ENCODE data around the gene FOXP2. TPM values are rescaled to one million over a fixed set of nuclear protein-coding genes. Genes with fewer than 3 reads are reported as not detected.

FOXP2 gene
- polyA plus RNA-seq, 3 donors: not detected

DNA sequence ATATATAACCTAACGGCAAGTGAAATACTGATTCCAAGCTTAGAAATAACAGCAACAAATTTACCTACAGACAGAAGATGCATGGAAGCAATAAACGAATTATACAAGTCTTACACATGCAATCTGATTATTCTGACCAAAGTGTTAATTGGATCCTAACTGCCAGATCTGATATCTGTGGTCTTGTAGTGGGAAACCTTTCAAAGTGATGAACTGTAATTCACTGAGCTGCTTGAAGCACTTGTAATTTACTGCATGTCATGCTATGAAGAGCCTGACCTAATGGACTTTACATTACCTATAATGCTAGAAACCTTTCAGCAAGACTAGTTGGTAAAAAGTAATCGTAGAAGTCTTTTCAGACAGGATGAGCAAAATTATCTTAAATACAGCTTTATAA, 205.6 kb downstream of the FOXP2 start:
- Mint-ChIP-seq H3K4me3 (no peak overlapping the region), H3K4me1 (no peaks in the 10 kb centered on the region), H3K36me3 (no peaks in the 10 kb centered on the region), H3K9me3 (peaks cover 0 to 2% (median 0%) of the 10 kb centered on the region in 7 donors), H3K27me3 (ENCODE audit: low read depth in 3 of 3) (peaks cover 0 to 1% (median 0%) of the 10 kb centered on the region in 3 donors), H3K27ac (no peak overlapping the region)
- no peak overlapping the region for H3K27ac ChIP-seq (ENCODE audit: low read depth in 1 of 2, low read length in 2 of 2)
- H3K4me3 ChIP-seq (replicated peaks in 1 of 3; ENCODE audit: low read depth in 2 of 3, low read length in 3 of 3): no peak overlapping the region
- no peak overlapping the region for H2AFZ ChIP-seq (ENCODE audit: insufficient read depth, low read depth, low read length, poor library complexity, severe bottlenecking)
- intact Hi-C loops (cut with micrococcal nuclease): no loop called here
- DNase-seq: no peak
- no peak overlapping the region for H3K9ac ChIP-seq (ENCODE audit: insufficient read depth, low read length, poor library complexity, severe bottlenecking)
- no CpG with 5 or more reads among the region's 3 CpGs for WGBS (ENCODE audit: insufficient coverage)
- no peak overlapping the region for H3K4me2 ChIP-seq (replicated peaks; ENCODE audit: extremely low read depth, low read length, poor library complexity, severe bottlenecking)
- no peaks in the 10 kb centered on the region for H3K4me1 ChIP-seq (ENCODE audit: control insufficient read depth in 1 of 2, insufficient read depth in 2 of 2, low read length in 2 of 2)
- H3K36me3 ChIP-seq (replicated peaks in 1 of 2; ENCODE audit: control insufficient read depth in 1 of 2, insufficient read depth in 2 of 2, low read length in 2 of 2): no peaks in the 10 kb centered on the region
- no peaks in the 10 kb centered on the region for H4K20me1 ChIP-seq (ENCODE audit: insufficient read depth, low read length)
- no peaks in the 10 kb centered on the region for H3K27me3 ChIP-seq (ENCODE audit: control insufficient read depth in 2 of 2, insufficient read depth in 2 of 2, low read length in 2 of 2)
- TF ChIP-seq, protein P1, sequence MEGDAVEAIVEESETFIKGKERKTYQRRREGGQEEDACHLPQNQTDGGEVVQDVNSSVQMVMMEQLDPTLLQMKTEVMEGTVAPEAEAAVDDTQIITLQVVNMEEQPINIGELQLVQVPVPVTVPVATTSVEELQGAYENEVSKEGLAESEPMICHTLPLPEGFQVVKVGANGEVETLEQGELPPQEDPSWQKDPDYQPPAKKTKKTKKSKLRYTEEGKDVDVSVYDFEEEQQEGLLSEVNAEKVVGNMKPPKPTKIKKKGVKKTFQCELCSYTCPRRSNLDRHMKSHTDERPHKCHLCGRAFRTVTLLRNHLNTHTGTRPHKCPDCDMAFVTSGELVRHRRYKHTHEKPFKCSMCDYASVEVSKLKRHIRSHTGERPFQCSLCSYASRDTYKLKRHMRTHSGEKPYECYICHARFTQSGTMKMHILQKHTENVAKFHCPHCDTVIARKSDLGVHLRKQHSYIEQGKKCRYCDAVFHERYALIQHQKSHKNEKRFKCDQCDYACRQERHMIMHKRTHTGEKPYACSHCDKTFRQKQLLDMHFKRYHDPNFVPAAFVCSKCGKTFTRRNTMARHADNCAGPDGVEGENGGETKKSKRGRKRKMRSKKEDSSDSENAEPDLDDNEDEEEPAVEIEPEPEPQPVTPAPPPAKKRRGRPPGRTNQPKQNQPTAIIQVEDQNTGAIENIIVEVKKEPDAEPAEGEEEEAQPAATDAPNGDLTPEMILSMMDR (IDR thresholded peaks at IDR 0.05): no peak
- H3K79me2 ChIP-seq (ENCODE audit: insufficient read depth, low read length): no peaks in the 10 kb centered on the region
- H3K9me3 ChIP-seq (replicated peaks in 1 of 2; ENCODE audit: control insufficient read depth in 1 of 2, insufficient read depth in 1 of 2, low read length in 2 of 2): no peaks in the 10 kb centered on the region

DNA sequence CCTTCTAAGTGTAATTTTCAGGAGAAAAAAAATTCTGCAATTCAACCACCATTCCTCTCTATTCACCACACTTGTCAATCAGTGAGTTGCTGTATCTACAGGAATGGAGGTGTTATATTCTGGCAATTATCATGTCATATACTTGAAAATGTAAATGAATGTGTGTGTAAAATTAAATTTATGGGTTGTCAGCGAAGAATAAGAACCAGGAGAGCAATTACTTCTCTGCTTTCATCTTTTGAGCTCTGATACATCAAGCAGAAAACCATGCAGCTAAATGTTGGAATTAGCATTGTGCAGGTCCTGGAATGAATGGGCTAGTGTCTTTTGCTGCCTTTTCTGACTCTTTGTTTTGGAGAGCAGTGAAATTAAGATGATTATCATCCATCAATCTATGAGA, 207.6 kb downstream of the FOXP2 start:
- H3K79me2 ChIP-seq (ENCODE audit: insufficient read depth, low read length): no peaks in the 10 kb centered on the region
- H3K9ac ChIP-seq (ENCODE audit: insufficient read depth, low read length, poor library complexity, severe bottlenecking): no peak overlapping the region
- no peak overlapping the region for H3K27ac ChIP-seq (ENCODE audit: low read depth in 1 of 2, low read length in 2 of 2)
- no peak overlapping the region for H2AFZ ChIP-seq (ENCODE audit: insufficient read depth, low read depth, low read length, poor library complexity, severe bottlenecking)
- Mint-ChIP-seq H3K9me3 (peaks cover 0 to 1% (median 0%) of the 10 kb centered on the region in 7 donors), H3K4me1 (no peaks in the 10 kb centered on the region), H3K36me3 (no peaks in the 10 kb centered on the region), H3K27me3 (ENCODE audit: low read depth in 3 of 3) (peaks cover 0 to 1% (median 0%) of the 10 kb centered on the region in 3 donors), H3K4me3 (no peak overlapping the region), H3K27ac (no peak overlapping the region)
- H3K36me3 ChIP-seq (replicated peaks in 1 of 2; ENCODE audit: control insufficient read depth in 1 of 2, insufficient read depth in 2 of 2, low read length in 2 of 2): no peaks in the 10 kb centered on the region
- intact Hi-C loops (cut with micrococcal nuclease): no loop called here
- WGBS (ENCODE audit: insufficient coverage): 83% methylated on average over 1 of the region's 1 CpG
- TF ChIP-seq, protein P1 (IDR thresholded peaks at IDR 0.05): no peak
- H4K20me1 ChIP-seq (ENCODE audit: insufficient read depth, low read length): no peaks in the 10 kb centered on the region
- H3K4me3 ChIP-seq (replicated peaks in 1 of 3; ENCODE audit: low read depth in 2 of 3, low read length in 3 of 3): no peak overlapping the region
- H3K9me3 ChIP-seq (replicated peaks in 1 of 2; ENCODE audit: control insufficient read depth in 1 of 2, insufficient read depth in 1 of 2, low read length in 2 of 2): no peaks in the 10 kb centered on the region
- DNase-seq: no peak
- H3K4me1 ChIP-seq (ENCODE audit: control insufficient read depth in 1 of 2, insufficient read depth in 2 of 2, low read length in 2 of 2): no peaks in the 10 kb centered on the region
- H3K27me3 ChIP-seq (ENCODE audit: control insufficient read depth in 2 of 2, insufficient read depth in 2 of 2, low read length in 2 of 2): no peaks in the 10 kb centered on the region
- no peak overlapping the region for H3K4me2 ChIP-seq (replicated peaks; ENCODE audit: extremely low read depth, low read length, poor library complexity, severe bottlenecking)
